ENCODE results near the gene TRPM3. TPM values are rescaled to one million over a fixed set of nuclear protein-coding genes. Genes with fewer than 3 reads are reported as not detected.
A peak's percentile ranks its signal among the peaks of the same experiment; 100 is the strongest.

The TRPM3 gene
- total and polyA plus RNA-seq, 2 donors (not counting 1 experiment from before 2014, with no cell fraction given): not detected

GRCh38 chr9:70607926-70608325, 513.5 kb downstream of the TRPM3 start:
- ATAC-seq (ENCODE audit: low read depth) (peak; percentile 47), DNase-seq (peak; percentile 67)
- H3K4me3 ChIP-seq (ENCODE audit: control extremely low read depth in 1 of 5, extremely low read depth in 1 of 5, insufficient read depth in 1 of 5, low read depth in 2 of 5, low read length in 4 of 5): no peak overlapping the region
- intact Hi-C loops (cut with micrococcal nuclease): loop anchor here (5.0 to 10.0 kb wide), 2 partner anchors 53 to 351 kb away; partner anchors contain the start of gene SMC5
- Mint-ChIP-seq H3K4me3 (peak overlapping the region; percentile 50), H3K27me3 (no peaks in the 10 kb centered on the region), H3K9me3 (ENCODE audit: insufficient read depth) (peaks cover 4% of the 10 kb centered on the region), H3K27ac (peak overlapping the region; percentile 56), H3K4me1 (peaks cover 10% of the 10 kb centered on the region)
- H3K27me3 ChIP-seq (replicated peaks in 1 of 4; ENCODE audit: control extremely low read depth in 1 of 4, control insufficient read depth in 3 of 4, insufficient read depth in 4 of 4, low read length in 3 of 4): no peaks in the 10 kb centered on the region
- POLR2A ChIA-PET: no interaction called here
- peaks cover 2 to 8% (median 2%) of the 10 kb centered on the region in 3 donors for H3K9me3 ChIP-seq (ENCODE audit: control extremely low read depth in 1 of 3, control insufficient read depth in 2 of 3, insufficient read depth in 1 of 3, low read length in 2 of 3)
- 38% methylated on average over 5 of the region's 9 CpGs for WGBS (ENCODE audit: insufficient coverage)
- no peaks in the 10 kb centered on the region for H3K36me3 ChIP-seq (replicated peaks in 1 of 2; ENCODE audit: control extremely low read depth in 1 of 2, control insufficient read depth in 1 of 2, extremely low read depth in 1 of 2, insufficient read depth in 2 of 2, low read length in 1 of 2)
- H2AFZ ChIP-seq (ENCODE audit: insufficient read depth, low read depth, low read length, poor library complexity, severe bottlenecking): peak overlapping the region; percentile 7
- peak overlapping the region; percentile 25 for H3K4me2 ChIP-seq (replicated peaks; ENCODE audit: low read depth, low read length, poor library complexity, severe bottlenecking)
- peak overlapping the region; percentile 4 for H3K9ac ChIP-seq (ENCODE audit: low read length)
- TF ChIP-seq CTCF (IDR thresholded peaks at IDR 0.05) (no peak), EZH2 (IDR thresholded peaks at IDR 0.05; ENCODE audit: borderline replicate concordance, insufficient read depth, low read depth, low read length, poor library complexity, severe bottlenecking) (no peak)
- peak overlapping the region in 1 of 2 donors; percentile 29 for H3K27ac ChIP-seq (ENCODE audit: low read length in 2 of 2)
- CTCF ChIA-PET: interaction anchor here (1.0 to 1.1 kb wide), 2 partner anchors 11 to 123 kb away, joined by 3 read pairs; no protein-coding TSS in a partner anchor
- H3K4me1 ChIP-seq (ENCODE audit: control insufficient read depth in 2 of 2, insufficient read depth in 2 of 2, low read length in 2 of 2): peaks cover 7 to 8% of the 10 kb centered on the region in 2 donors
- no peaks in the 10 kb centered on the region for H3K79me2 ChIP-seq (ENCODE audit: control insufficient read depth, insufficient read depth, low read length)
- H4K20me1 ChIP-seq (ENCODE audit: control insufficient read depth, insufficient read depth, low read length, poor library complexity, severe bottlenecking): no peaks in the 10 kb centered on the region

- ChIA-PET POLR2A (no interaction called here), CTCF (interaction anchor here (0.9 to 1.1 kb wide), 3 partner anchors 10 to 266 kb away, joined by 3 read pairs; no protein-coding TSS in a partner anchor)
- H3K9ac ChIP-seq (ENCODE audit: low read length): no peak overlapping the region
- no peaks in the 10 kb centered on the region for H4K20me1 ChIP-seq (ENCODE audit: control insufficient read depth, insufficient read depth, low read length, poor library complexity, severe bottlenecking)
- DNase-seq: no peak
- no peaks in the 10 kb centered on the region for H3K27me3 ChIP-seq (replicated peaks in 1 of 4; ENCODE audit: control extremely low read depth in 1 of 4, control insufficient read depth in 3 of 4, insufficient read depth in 4 of 4, low read length in 3 of 4)
- no peak overlapping the region for H2AFZ ChIP-seq (ENCODE audit: insufficient read depth, low read depth, low read length, poor library complexity, severe bottlenecking)
- Mint-ChIP-seq H3K27ac (no peak overlapping the region), H3K4me1 (peaks cover 14% of the 10 kb centered on the region), H3K9me3 (ENCODE audit: insufficient read depth) (peaks cover 4% of the 10 kb centered on the region), H3K4me3 (peak overlapping the region; percentile 50), H3K27me3 (no peaks in the 10 kb centered on the region)
- H3K4me1 ChIP-seq (ENCODE audit: control insufficient read depth in 2 of 2, insufficient read depth in 2 of 2, low read length in 2 of 2): peaks cover 7 to 8% of the 10 kb centered on the region in 2 donors
- peak overlapping the region in 1 of 2 donors; percentile 29 for H3K27ac ChIP-seq (ENCODE audit: low read length in 2 of 2)
- no peaks in the 10 kb centered on the region for H3K36me3 ChIP-seq (replicated peaks in 1 of 2; ENCODE audit: control extremely low read depth in 1 of 2, control insufficient read depth in 1 of 2, extremely low read depth in 1 of 2, insufficient read depth in 2 of 2, low read length in 1 of 2)
- TF ChIP-seq CTCF (IDR thresholded peaks at IDR 0.05) (no peak), EZH2 (IDR thresholded peaks at IDR 0.05; ENCODE audit: borderline replicate concordance, insufficient read depth, low read depth, low read length, poor library complexity, severe bottlenecking) (no peak)
- intact Hi-C loops (cut with micrococcal nuclease): loop anchor here (5.0 to 10.0 kb wide), 2 partner anchors 53 to 350 kb away; partner anchors contain the start of gene SMC5
- H3K79me2 ChIP-seq (ENCODE audit: control insufficient read depth, insufficient read depth, low read length): no peaks in the 10 kb centered on the region
- ATAC-seq (ENCODE audit: low read depth): no peak
- H3K4me2 ChIP-seq (replicated peaks; ENCODE audit: low read depth, low read length, poor library complexity, severe bottlenecking): no peak overlapping the region
- 100% methylated on average over 4 of the region's 5 CpGs for WGBS (ENCODE audit: insufficient coverage)
- no peak overlapping the region for H3K4me3 ChIP-seq (ENCODE audit: control extremely low read depth in 1 of 5, extremely low read depth in 1 of 5, insufficient read depth in 1 of 5, low read depth in 2 of 5, low read length in 4 of 5)
- peaks cover 2 to 8% (median 2%) of the 10 kb centered on the region in 3 donors for H3K9me3 ChIP-seq (ENCODE audit: control extremely low read depth in 1 of 3, control insufficient read depth in 2 of 3, insufficient read depth in 1 of 3, low read length in 2 of 3)
Observed at GRCh38 chr9:70607329-70607728, 514.1 kb downstream of the TRPM3 start.
